DND-41 (cell line): ENCODE results near the gene FBXO22.

Source experiments
- ATAC-seq: fragments of 200-7000 bp; cut with Tn5 transposase; 3 replicates; pipeline ENCODE4 v1.9.1; 2021; ENCODE audit warnings: low read depth; ENCODE audit not compliant: insufficient read depth
- DNase-seq: peaks from one replicate; pipeline ENCODE4 v3.0.0-alpha.2; 2020
- H2AFZ ChIP-seq: 2 replicates; pipeline ENCODE4 v1.6.0; 2012; ENCODE audit warnings: low read depth, low read length
- H3K27ac ChIP-seq: 2 replicates; pipeline ENCODE4 v1.5.1; 2012; ENCODE audit warnings: low read length, inconsistent platforms
- H3K27me3 ChIP-seq: fragments of 200-600 bp; sonication (generic); 2 replicates; pipeline ENCODE4 v1.6.0; 2012; ENCODE audit warnings: low read length, mild to moderate bottlenecking, inconsistent platforms; ENCODE audit not compliant: insufficient read depth, poor library complexity
- H3K36me3 ChIP-seq: 2 replicates; pipeline ENCODE4 v1.5.1; 2012; ENCODE audit warnings: low read length, inconsistent platforms; ENCODE audit not compliant: insufficient read depth
- H3K4me1 ChIP-seq: 2 replicates; pipeline ENCODE4 v1.5.1; 2012; ENCODE audit warnings: mild to moderate bottlenecking, low read length; ENCODE audit not compliant: insufficient read depth
- H3K4me2 ChIP-seq: 2 replicates; pipeline ENCODE4 v1.6.0; 2012; ENCODE audit warnings: mild to moderate bottlenecking, moderate library complexity, low read length, inconsistent platforms; ENCODE audit not compliant: insufficient read depth
- H3K4me3 ChIP-seq, 2 experiments: fragments of 200-600 bp in 1 of 2; shearing (Covaris generic) in 1 of 2; 2 replicates each; pipeline ENCODE4 v1.5.1; 2012 to 2016; ENCODE audit warnings: inconsistent platforms in 2 of 2, low read length in 2 of 2, mild to moderate bottlenecking in 2 of 2, low read depth in 1 of 2, moderate library complexity in 1 of 2
- H3K79me2 ChIP-seq: 2 replicates; pipeline ENCODE4 v1.6.0; 2012; ENCODE audit warnings: low read length, inconsistent platforms; ENCODE audit not compliant: insufficient read depth
- H3K9ac ChIP-seq: 2 replicates; pipeline ENCODE4 v1.6.0; 2012; ENCODE audit warnings: low read depth, mild to moderate bottlenecking, inconsistent platforms, low read length, moderate library complexity
- H3K9me3 ChIP-seq: 2 replicates; pipeline ENCODE4 v1.5.1; 2012; ENCODE audit warnings: low read length, moderate library complexity, mild to moderate bottlenecking, inconsistent platforms; ENCODE audit not compliant: insufficient read depth, severe bottlenecking
- H4K20me1 ChIP-seq: 2 replicates; pipeline ENCODE4 v1.6.0; 2012; ENCODE audit warnings: low read length; ENCODE audit not compliant: insufficient read depth
- EZH2 ChIP-seq: IDR thresholded peaks from 3 replicates; pipeline ENCODE4 v1.6.1; 2012; ENCODE audit warnings: borderline replicate concordance, low read depth, mild to moderate bottlenecking, moderate library complexity, low read length, inconsistent platforms; ENCODE audit not compliant: severe bottlenecking
- TF ChIP-seq, protein P1 (sequence below): IDR thresholded peaks from 2 replicates; pipeline ENCODE4 v1.5.1; 2012; ENCODE audit warnings: borderline replicate concordance, low read length, moderate library complexity, mild to moderate bottlenecking; ENCODE audit not compliant: poor library complexity, severe bottlenecking; ENCODE audit errors: extremely low read depth

Gene FBXO22

DNA sequence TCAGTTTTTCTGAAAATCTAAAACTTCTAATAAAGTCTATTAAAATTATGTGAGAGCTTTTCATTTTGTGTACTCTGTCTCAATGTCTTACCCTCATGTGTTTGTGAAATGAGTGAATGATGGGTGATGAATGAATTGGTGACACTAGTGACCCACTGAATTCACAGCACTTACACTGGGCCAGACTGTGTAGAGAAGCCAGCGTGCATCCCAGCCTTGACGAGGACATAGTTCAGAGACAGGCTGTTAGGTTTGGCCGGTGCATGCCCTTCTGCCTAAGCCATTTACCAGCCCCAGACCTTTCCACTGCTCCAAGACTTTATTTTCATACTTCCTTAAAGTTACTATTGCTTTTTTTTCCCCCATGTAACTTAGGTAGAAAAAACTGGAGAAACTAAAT is 38.8 kb downstream of the FBXO22 start:
- no peak overlapping the region for H3K4me2 ChIP-seq
- no peaks in the 10 kb centered on the region for H3K36me3 ChIP-seq
- TF ChIP-seq, protein P1, sequence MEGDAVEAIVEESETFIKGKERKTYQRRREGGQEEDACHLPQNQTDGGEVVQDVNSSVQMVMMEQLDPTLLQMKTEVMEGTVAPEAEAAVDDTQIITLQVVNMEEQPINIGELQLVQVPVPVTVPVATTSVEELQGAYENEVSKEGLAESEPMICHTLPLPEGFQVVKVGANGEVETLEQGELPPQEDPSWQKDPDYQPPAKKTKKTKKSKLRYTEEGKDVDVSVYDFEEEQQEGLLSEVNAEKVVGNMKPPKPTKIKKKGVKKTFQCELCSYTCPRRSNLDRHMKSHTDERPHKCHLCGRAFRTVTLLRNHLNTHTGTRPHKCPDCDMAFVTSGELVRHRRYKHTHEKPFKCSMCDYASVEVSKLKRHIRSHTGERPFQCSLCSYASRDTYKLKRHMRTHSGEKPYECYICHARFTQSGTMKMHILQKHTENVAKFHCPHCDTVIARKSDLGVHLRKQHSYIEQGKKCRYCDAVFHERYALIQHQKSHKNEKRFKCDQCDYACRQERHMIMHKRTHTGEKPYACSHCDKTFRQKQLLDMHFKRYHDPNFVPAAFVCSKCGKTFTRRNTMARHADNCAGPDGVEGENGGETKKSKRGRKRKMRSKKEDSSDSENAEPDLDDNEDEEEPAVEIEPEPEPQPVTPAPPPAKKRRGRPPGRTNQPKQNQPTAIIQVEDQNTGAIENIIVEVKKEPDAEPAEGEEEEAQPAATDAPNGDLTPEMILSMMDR = no peak
- TF ChIP-seq EZH2 = no peak
- no peak overlapping the region for H3K9ac ChIP-seq
- no peak overlapping the region for H3K27ac ChIP-seq
- H3K27me3 ChIP-seq = no peaks in the 10 kb centered on the region
- no peaks in the 10 kb centered on the region for H3K9me3 ChIP-seq
- no peak overlapping the region for H2AFZ ChIP-seq
- no peak for DNase-seq
- H3K4me1 ChIP-seq = no peaks in the 10 kb centered on the region
- no peak overlapping the region for H3K4me3 ChIP-seq
- ATAC-seq = no peak
- no peaks in the 10 kb centered on the region for H3K79me2 ChIP-seq
- no peaks in the 10 kb centered on the region for H4K20me1 ChIP-seq

DNA sequence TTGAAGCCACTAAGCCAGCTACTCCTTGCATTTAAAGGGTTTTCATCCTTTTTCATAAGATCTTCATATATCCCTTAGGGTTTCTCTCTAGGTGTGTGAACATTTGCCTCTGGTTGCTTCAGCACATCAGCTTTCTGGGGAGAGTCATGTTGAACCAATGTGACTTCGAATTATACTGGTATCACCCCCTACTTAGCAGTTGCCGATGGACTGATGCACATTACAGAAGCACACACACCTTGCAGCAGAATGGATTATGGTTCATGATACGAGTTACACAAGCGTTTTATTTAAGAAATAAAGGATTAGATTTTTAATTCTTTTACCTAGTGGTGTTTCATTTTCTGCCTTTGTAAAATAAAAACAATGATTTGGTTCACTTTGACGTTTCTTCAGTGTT is 39.6 kb downstream of the FBXO22 start:
- H3K4me1 ChIP-seq = no peaks in the 10 kb centered on the region
- no peak overlapping the region for H3K4me3 ChIP-seq
- no peaks in the 10 kb centered on the region for H4K20me1 ChIP-seq
- TF ChIP-seq, protein P1 = no peak
- no peak for TF ChIP-seq EZH2
- H3K27ac ChIP-seq = no peak overlapping the region
- H3K79me2 ChIP-seq = no peaks in the 10 kb centered on the region
- H3K4me2 ChIP-seq = no peak overlapping the region
- no peaks in the 10 kb centered on the region for H3K27me3 ChIP-seq
- DNase-seq = no peak
- ATAC-seq = no peak
- H2AFZ ChIP-seq = no peak overlapping the region
- H3K36me3 ChIP-seq = no peaks in the 10 kb centered on the region
- no peak overlapping the region for H3K9ac ChIP-seq
- no peaks in the 10 kb centered on the region for H3K9me3 ChIP-seq

DNA sequence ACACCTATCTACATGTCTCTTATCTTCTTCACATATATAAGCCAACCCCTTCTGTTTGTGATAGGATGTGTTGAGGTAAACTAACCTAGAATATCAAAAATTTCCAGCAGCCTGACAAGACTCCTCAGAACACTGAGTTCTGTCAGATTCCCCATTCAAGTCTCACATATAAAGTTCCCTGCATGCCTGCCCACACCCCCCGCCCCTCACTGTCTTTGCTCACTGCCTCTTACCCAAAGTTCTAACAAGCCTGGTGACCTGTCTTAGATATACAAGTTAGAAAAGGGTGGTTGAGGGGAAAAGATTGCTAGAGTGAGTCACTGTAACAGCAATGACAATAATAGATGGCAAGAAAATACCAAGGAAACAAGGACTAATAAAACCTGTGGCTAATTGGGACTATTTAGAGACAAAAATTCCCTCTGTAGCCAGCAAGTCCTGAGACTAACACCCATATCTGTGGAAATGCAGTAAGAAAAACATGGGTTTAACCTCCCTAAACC is 40.1 kb downstream of the FBXO22 start:
- H3K4me3 ChIP-seq = no peak overlapping the region
- no peaks in the 10 kb centered on the region for H4K20me1 ChIP-seq
- no peak overlapping the region for H3K27ac ChIP-seq
- H3K9me3 ChIP-seq = no peaks in the 10 kb centered on the region
- no peaks in the 10 kb centered on the region for H3K4me1 ChIP-seq
- ATAC-seq (no peak), DNase-seq (no peak)
- H3K9ac ChIP-seq = no peak overlapping the region
- TF ChIP-seq, protein P1 = no peak
- TF ChIP-seq EZH2 = no peak
- H3K36me3 ChIP-seq = no peaks in the 10 kb centered on the region
- no peaks in the 10 kb centered on the region for H3K27me3 ChIP-seq
- H3K79me2 ChIP-seq = no peaks in the 10 kb centered on the region
- H3K4me2 ChIP-seq = no peak overlapping the region
- no peak overlapping the region for H2AFZ ChIP-seq

DNA sequence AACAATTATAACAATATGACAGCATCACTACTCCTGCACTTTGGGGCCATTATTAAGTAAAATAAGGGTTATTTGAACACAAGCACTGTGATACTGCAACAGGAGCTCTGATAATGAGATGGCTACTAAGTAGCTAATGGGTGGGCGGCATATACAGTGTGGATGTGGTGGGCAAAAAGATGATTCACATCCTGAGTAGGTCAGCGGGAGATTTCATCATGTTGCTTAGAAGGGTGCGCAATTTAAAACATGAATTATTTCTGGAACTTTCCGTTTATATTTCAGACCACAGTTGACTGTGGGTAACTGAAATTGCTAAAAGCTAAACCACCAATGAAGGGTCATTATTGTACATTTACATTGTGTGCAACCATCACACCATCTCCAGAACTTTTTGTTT is 42.3 kb downstream of the FBXO22 start:
- no peaks in the 10 kb centered on the region for H3K79me2 ChIP-seq
- H3K4me2 ChIP-seq = no peak overlapping the region
- no peak overlapping the region for H3K27ac ChIP-seq
- H4K20me1 ChIP-seq = no peaks in the 10 kb centered on the region
- H3K27me3 ChIP-seq = no peaks in the 10 kb centered on the region
- H2AFZ ChIP-seq = no peak overlapping the region
- DNase-seq = no peak
- TF ChIP-seq, protein P1 = no peak
- TF ChIP-seq EZH2 = no peak
- ATAC-seq = no peak
- H3K9me3 ChIP-seq = no peaks in the 10 kb centered on the region
- no peak overlapping the region for H3K9ac ChIP-seq
- no peaks in the 10 kb centered on the region for H3K36me3 ChIP-seq
- H3K4me1 ChIP-seq = no peaks in the 10 kb centered on the region
- H3K4me3 ChIP-seq = no peak overlapping the region
